ENCODE results near the gene ATP13A3. TPM values are rescaled to one million over a fixed set of nuclear protein-coding genes. Genes with fewer than 3 reads are reported as not detected.

ATP13A3 gene
- total RNA-seq, 1 experiment from 2014 or later, result 181 TPM

GRCh38 chr3:194376241-194376560, 110.6 kb downstream of the ATP13A3 start:
- Histone ChIP-seq H3K4me1 (no peaks in the 10 kb centered on the region), H3K9me3 (no peaks in the 10 kb centered on the region), H3K36me3 (ENCODE audit: control insufficient read depth, insufficient read depth, low read length) (no peaks in the 10 kb centered on the region), H3K27me3 (replicated peaks; ENCODE audit: control insufficient read depth, insufficient read depth, low read length) (no peaks in the 10 kb centered on the region), H3K4me3 (ENCODE audit: low read depth, low read length) (no peak overlapping the region)
- POLR2A ChIA-PET, result no interaction called here
- CTCF ChIA-PET, result no interaction called here
- H3K4me3 Mint-ChIP-seq (ENCODE audit: unreplicated experiment), result no peak overlapping the region
- H3K9me3 Mint-ChIP-seq (ENCODE audit: unreplicated experiment), result no peaks in the 10 kb centered on the region
- TF ChIP-seq CTCF (IDR thresholded peaks at IDR 0.05; ENCODE audit: insufficient read depth in 1 of 2, low read depth in 1 of 2, low read length in 1 of 2, severe bottlenecking in 1 of 2, unreplicated experiment in 1 of 2), result no peak
- H3K27me3 Mint-ChIP-seq (ENCODE audit: insufficient read depth, unreplicated experiment), result no peaks in the 10 kb centered on the region
- intact Hi-C loops (cut with micrococcal nuclease; ENCODE audit: unreplicated experiment), result no loop called here
- BruUV-seq (replicated peaks), result no TSS peak
- DNase-seq, result peak in 1 of 2 experiments; percentile 7
- H3K4me1 Mint-ChIP-seq (ENCODE audit: low read depth, unreplicated experiment), result no peaks in the 10 kb centered on the region
- no peaks in the 10 kb centered on the region for H3K36me3 Mint-ChIP-seq (ENCODE audit: insufficient read depth, unreplicated experiment)
- no peak overlapping the region for H3K27ac Mint-ChIP-seq (ENCODE audit: unreplicated experiment)

- no peak overlapping the region for H3K27ac Mint-ChIP-seq (ENCODE audit: unreplicated experiment)
- H3K27me3 Mint-ChIP-seq (ENCODE audit: insufficient read depth, unreplicated experiment), result no peaks in the 10 kb centered on the region
Measured at GRCh38 chr3:194375473-194376240, 111.1 kb downstream of the ATP13A3 start.

DNA sequence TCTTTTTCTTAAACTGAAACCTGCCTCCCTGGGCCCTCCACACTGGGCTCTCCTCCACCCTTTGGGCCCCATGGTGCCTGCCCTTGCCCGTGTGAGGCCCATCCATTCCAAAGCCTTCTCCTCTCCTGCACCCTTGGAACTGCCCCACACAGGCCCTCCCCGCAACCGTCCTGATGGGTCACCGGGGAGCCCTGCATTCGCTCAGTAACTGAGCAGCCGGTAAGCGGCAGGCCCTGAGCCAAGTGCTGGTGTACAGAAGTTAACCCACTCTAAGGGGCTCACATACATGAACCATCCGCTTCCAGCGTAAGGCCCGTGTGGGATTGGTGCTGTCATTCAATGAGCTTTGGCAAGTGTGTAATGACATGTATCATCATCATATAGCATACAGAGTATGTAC, 111.9 kb downstream of the ATP13A3 start:
- no peak overlapping the region for H3K27ac Mint-ChIP-seq (ENCODE audit: unreplicated experiment)
- intact Hi-C loops (cut with micrococcal nuclease; ENCODE audit: unreplicated experiment), result no loop called here
- H3K4me1 Mint-ChIP-seq (ENCODE audit: low read depth, unreplicated experiment), result peaks cover 4% of the 10 kb centered on the region
- Histone ChIP-seq H3K4me3 (ENCODE audit: low read depth, low read length) (no peak overlapping the region), H3K36me3 (ENCODE audit: control insufficient read depth, insufficient read depth, low read length) (no peaks in the 10 kb centered on the region), H3K9me3 (no peaks in the 10 kb centered on the region), H3K4me1 (0 out of 2 replicates have a peak, but pooled peaks cover under 1% of the 10 kb centered on the region), H3K27me3 (replicated peaks; ENCODE audit: control insufficient read depth, insufficient read depth, low read length) (no peaks in the 10 kb centered on the region)
- POLR2A ChIA-PET, result no interaction called here
- DNase-seq, result peak in 1 of 2 experiments; percentile 13
- BruUV-seq (replicated peaks), result no TSS peak
- H3K9me3 Mint-ChIP-seq (ENCODE audit: unreplicated experiment), result no peaks in the 10 kb centered on the region
- H3K4me3 Mint-ChIP-seq (ENCODE audit: unreplicated experiment), result no peak overlapping the region
- H3K36me3 Mint-ChIP-seq (ENCODE audit: insufficient read depth, unreplicated experiment), result no peaks in the 10 kb centered on the region
- TF ChIP-seq CTCF (IDR thresholded peaks at IDR 0.05; ENCODE audit: insufficient read depth in 1 of 2, low read depth in 1 of 2, low read length in 1 of 2, severe bottlenecking in 1 of 2, unreplicated experiment in 1 of 2), result no peak
- no peaks in the 10 kb centered on the region for H3K27me3 Mint-ChIP-seq (ENCODE audit: insufficient read depth, unreplicated experiment)
- CTCF ChIA-PET, result interaction anchor here (1.0 kb wide), 1 partner anchor 30 kb away, joined by 3 read pairs; no protein-coding TSS in a partner anchor

More at GRCh38 chr3:194375473-194376240, 111.1 kb downstream of the ATP13A3 start:
- Mint-ChIP-seq H3K9me3 (ENCODE audit: unreplicated experiment) (no peaks in the 10 kb centered on the region), H3K4me3 (ENCODE audit: unreplicated experiment) (no peak overlapping the region), H3K36me3 (ENCODE audit: insufficient read depth, unreplicated experiment) (no peaks in the 10 kb centered on the region), H3K4me1 (ENCODE audit: low read depth, unreplicated experiment) (no peaks in the 10 kb centered on the region)
- POLR2A ChIA-PET, result no interaction called here
- Histone ChIP-seq H3K4me1 (no peaks in the 10 kb centered on the region), H3K27me3 (replicated peaks; ENCODE audit: control insufficient read depth, insufficient read depth, low read length) (no peaks in the 10 kb centered on the region), H3K4me3 (ENCODE audit: low read depth, low read length) (no peak overlapping the region), H3K36me3 (ENCODE audit: control insufficient read depth, insufficient read depth, low read length) (no peaks in the 10 kb centered on the region), H3K9me3 (no peaks in the 10 kb centered on the region)
- CTCF ChIA-PET, result interaction anchor here (1.0 kb wide), 1 partner anchor 30 kb away, joined by 3 read pairs; no protein-coding TSS in a partner anchor
- intact Hi-C loops (cut with micrococcal nuclease; ENCODE audit: unreplicated experiment), result no loop called here
- BruUV-seq (replicated peaks), result no TSS peak
- TF ChIP-seq CTCF (IDR thresholded peaks at IDR 0.05; ENCODE audit: insufficient read depth in 1 of 2, low read depth in 1 of 2, low read length in 1 of 2, severe bottlenecking in 1 of 2, unreplicated experiment in 1 of 2), result no peak
- peak in 1 of 2 experiments; percentile 36 for DNase-seq
